Mesothelial cell of epicardium (in vitro differentiated cells): ENCODE data around the gene IGFL2. TPM values are rescaled to one million over a fixed set of nuclear protein-coding genes. Genes with fewer than 3 reads are reported as not detected.
"Not testable (repeated sequence)": the region's sequence is repeated elsewhere in the genome, so short reads cannot be mapped to it uniquely, and the experiment has no call there.

Experiments used
- DNase-seq, 2 experiments: peaks; one replicate each; pipeline ENCODE4 v3.0.0; 2021; ENCODE audit warnings: low spot score in 2 of 2; ENCODE audit not compliant: unreplicated experiment in 2 of 2
- H3K27ac Mint-ChIP-seq: 2 replicates; pipeline ENCODE4 v1.8.0; 2021; ENCODE audit warnings: mixed read lengths
- H3K27me3 Mint-ChIP-seq: 2 replicates; pipeline ENCODE4 v1.8.0; 2021; ENCODE audit warnings: low read depth, mixed read lengths
- H3K36me3 Mint-ChIP-seq: 2 replicates; pipeline ENCODE4 v1.8.0; 2021; ENCODE audit warnings: mixed read lengths
- H3K4me1 Mint-ChIP-seq: 2 replicates; pipeline ENCODE4 v1.8.0; 2021; ENCODE audit warnings: mixed read lengths
- H3K4me3 Mint-ChIP-seq: 2 replicates; pipeline ENCODE4 v1.8.0; 2021; ENCODE audit warnings: mild to moderate bottlenecking, moderate library complexity, mixed read lengths
- H3K9me3 Mint-ChIP-seq: 2 replicates; pipeline ENCODE4 v1.8.0; 2021; ENCODE audit warnings: mixed read lengths
- CTCF ChIP-seq: fragments of 200-600 bp; sonication (generic); IDR thresholded peaks from one replicate; pipeline ENCODE4 v1.5.0; 2021; ENCODE audit warnings: antibody characterized with exemption; ENCODE audit not compliant: unreplicated experiment
- total RNA-seq: library from RNA; stranded (reverse); gene quantifications from 3 replicates; pipeline ENCODE4 v1.2.1, GENCODE V29; 2021

Gene IGFL2
- total RNA-seq, 1 donor from 2014 or later, result 2.0 TPM

GRCh38 chr19:46186101-46186716, 38.2 kb downstream of the IGFL2 start:
- Mint-ChIP-seq H3K27me3 (peaks cover 7% of the 10 kb centered on the region), H3K4me1 (peaks cover 22% of the 10 kb centered on the region), H3K27ac (peak overlapping the region; percentile 37), H3K9me3 (no peaks in the 10 kb centered on the region), H3K36me3 (no peaks in the 10 kb centered on the region), H3K4me3 (no peak overlapping the region)
- no peak for TF ChIP-seq CTCF
- DNase-seq, result no peak

- Mint-ChIP-seq H3K4me3 (no peak overlapping the region), H3K36me3 (no peaks in the 10 kb centered on the region)
Measured at GRCh38 chr19:46186717-46187101, 38.7 kb downstream of the IGFL2 start.

GRCh38 chr19:46189971-46190888, 42.2 kb downstream of the IGFL2 start:
- H3K9me3 Mint-ChIP-seq, result no peaks in the 10 kb centered on the region
- peaks cover 9% of the 10 kb centered on the region for H3K27me3 Mint-ChIP-seq
- no peaks in the 10 kb centered on the region for H3K36me3 Mint-ChIP-seq
- no peak overlapping the region for H3K4me3 Mint-ChIP-seq
- no peak for TF ChIP-seq CTCF
- H3K27ac Mint-ChIP-seq, result no peak overlapping the region
- peaks cover 26% of the 10 kb centered on the region for H3K4me1 Mint-ChIP-seq
- no peak for DNase-seq

More at GRCh38 chr19:46186717-46187101, 38.7 kb downstream of the IGFL2 start:
- DNase-seq, result no peak
- Mint-ChIP-seq H3K4me1 (peaks cover 17% of the 10 kb centered on the region), H3K27ac (peak overlapping the region; percentile 37), H3K27me3 (peaks cover 9% of the 10 kb centered on the region), H3K9me3 (no peaks in the 10 kb centered on the region)
- no peak for TF ChIP-seq CTCF

GRCh38 chr19:46191356-46191755, 43.3 kb downstream of the IGFL2 start:
- Mint-ChIP-seq H3K4me1 (peaks cover 25% of the 10 kb centered on the region), H3K9me3 (no peaks in the 10 kb centered on the region), H3K36me3 (no peaks in the 10 kb centered on the region), H3K27ac (no peak overlapping the region), H3K27me3 (peaks cover 11% of the 10 kb centered on the region), H3K4me3 (no peak overlapping the region)
- TF ChIP-seq CTCF, result no peak
- no peak for DNase-seq

- H3K27me3 Mint-ChIP-seq, result peaks cover 14% of the 10 kb centered on the region
- H3K4me3 Mint-ChIP-seq, result no peak overlapping the region
- H3K27ac Mint-ChIP-seq, result no peak overlapping the region
- DNase-seq, result no peak
- peaks cover 19% of the 10 kb centered on the region for H3K4me1 Mint-ChIP-seq
- no peak for TF ChIP-seq CTCF
- no peaks in the 10 kb centered on the region for H3K9me3 Mint-ChIP-seq
- no peaks in the 10 kb centered on the region for H3K36me3 Mint-ChIP-seq
Measured at GRCh38 chr19:46191972-46192371, 43.9 kb downstream of the IGFL2 start.

GRCh38 chr19:46192626-46192991, 44.6 kb downstream of the IGFL2 start:
- not testable (repeated sequence) for DNase-seq, H3K4me3 Mint-ChIP-seq, H3K36me3 Mint-ChIP-seq, H3K9me3 Mint-ChIP-seq
- H3K27me3 Mint-ChIP-seq, result peaks cover 14% of the 10 kb centered on the region
- peak overlapping the region; percentile 83 for H3K27ac Mint-ChIP-seq
- peaks cover 19% of the 10 kb centered on the region for H3K4me1 Mint-ChIP-seq
